Mesenchymal stem cell (in vitro differentiated cells and primary cell): ENCODE measurements around the gene DNAJC8.

Experiments
- DNase-seq: peaks from one replicate; pipeline ENCODE4 v3.0.0-alpha.2; 2013
- H2AFZ ChIP-seq: one replicate; pipeline ENCODE4 v1.6.1; 2013; ENCODE audit warnings: low read depth, mild to moderate bottlenecking, control low read depth, inconsistent platforms, low read length, moderate library complexity
- H2AK5ac ChIP-seq: 2 replicates; pipeline ENCODE4 v1.6.1; 2013; ENCODE audit warnings: low read length, moderate library complexity, mild to moderate bottlenecking, inconsistent platforms; ENCODE audit not compliant: severe bottlenecking
- H2BK120ac ChIP-seq: one replicate; pipeline ENCODE4 v1.6.1; 2013; ENCODE audit warnings: low read depth, mild to moderate bottlenecking, inconsistent platforms, low read length, moderate library complexity
- H2BK12ac ChIP-seq, 2 experiments: one replicate each; pipeline ENCODE4 v1.6.1; 2013; ENCODE audit warnings: inconsistent platforms in 2 of 2, low read length in 2 of 2, mild to moderate bottlenecking in 2 of 2, moderate library complexity in 2 of 2, control low read depth in 1 of 2
- H2BK15ac ChIP-seq: one replicate; pipeline ENCODE4 v1.6.1; 2013; ENCODE audit warnings: mild to moderate bottlenecking, low read depth, inconsistent platforms; ENCODE audit not compliant: poor library complexity, severe bottlenecking
- H2BK5ac ChIP-seq: 2 replicates; pipeline ENCODE4 v1.6.1; 2013; ENCODE audit warnings: low read depth, mild to moderate bottlenecking, low read length, control low read depth, inconsistent platforms; ENCODE audit not compliant: poor library complexity, severe bottlenecking
- H3K14ac ChIP-seq, 2 experiments: one replicate each; pipeline ENCODE4 v1.6.1; 2013; ENCODE audit warnings: inconsistent platforms in 2 of 2, low read length in 2 of 2, control low read depth in 1 of 2, mild to moderate bottlenecking in 1 of 2, moderate library complexity in 1 of 2
- H3K18ac ChIP-seq, 2 experiments: one replicate each; pipeline ENCODE4 v1.6.1; 2013; ENCODE audit warnings: inconsistent platforms in 2 of 2, low read length in 2 of 2, control low read depth in 1 of 2, low read depth in 1 of 2, mild to moderate bottlenecking in 1 of 2
- H3K23ac ChIP-seq, 2 experiments: one replicate each; pipeline ENCODE4 v1.6.1; 2013; ENCODE audit warnings: inconsistent platforms in 2 of 2, low read length in 2 of 2, mild to moderate bottlenecking in 2 of 2, moderate library complexity in 2 of 2, control low read depth in 1 of 2
- H3K27ac ChIP-seq: 2 replicates; pipeline ENCODE4 v1.5.1; 2013; ENCODE audit warnings: mild to moderate bottlenecking, moderate library complexity, low read length, control low read depth, inconsistent platforms; ENCODE audit not compliant: poor library complexity, severe bottlenecking
- H3K27me3 ChIP-seq, 2 experiments: 2 replicates each; pipeline versions ENCODE4 v1.6.1 to v1.7.0; 2013; ENCODE audit warnings: low read length in 2 of 2, mild to moderate bottlenecking in 2 of 2, moderate library complexity in 2 of 2, control low read depth in 1 of 2, inconsistent platforms in 1 of 2; ENCODE audit not compliant: control insufficient read depth in 1 of 2, insufficient read depth in 1 of 2
- H3K36me3 ChIP-seq, 2 experiments: 2 replicates each; pipeline versions ENCODE4 v1.6.1 to v1.7.0; 2013; ENCODE audit warnings: low read length in 2 of 2, control low read depth in 1 of 2, inconsistent platforms in 1 of 2, low read depth in 1 of 2, mild to moderate bottlenecking in 1 of 2; ENCODE audit not compliant: insufficient read depth in 2 of 2, control insufficient read depth in 1 of 2
- H3K4ac ChIP-seq, 2 experiments: one replicate each; pipeline ENCODE4 v1.6.1; 2013; ENCODE audit warnings: inconsistent platforms in 2 of 2, low read length in 2 of 2, mild to moderate bottlenecking in 2 of 2, moderate library complexity in 2 of 2, control low read depth in 1 of 2, low read depth in 1 of 2
- H3K4me1 ChIP-seq: 2 replicates; pipeline ENCODE4 v1.6.1; 2013; ENCODE audit warnings: low read depth, low read length, control low read depth; ENCODE audit not compliant: control insufficient read depth, insufficient read depth
- H3K4me2 ChIP-seq: 2 replicates; pipeline ENCODE4 v1.6.1; 2013; ENCODE audit warnings: low read length, mild to moderate bottlenecking, inconsistent platforms; ENCODE audit not compliant: poor library complexity, severe bottlenecking
- H3K4me3 ChIP-seq, 2 experiments: 2 replicates each; pipeline versions ENCODE4 v1.5.1 to v1.7.0; 2013; ENCODE audit warnings: low read length in 2 of 2, mild to moderate bottlenecking in 2 of 2, control low read depth in 1 of 2, low read depth in 1 of 2; ENCODE audit not compliant: insufficient read depth in 1 of 2
- H3K79me1 ChIP-seq: replicated peaks from 2 replicates; pipeline ENCODE4 v1.6.1; 2013; ENCODE audit warnings: mild to moderate bottlenecking, control low read depth, low read length, inconsistent platforms; ENCODE audit not compliant: poor library complexity, severe bottlenecking
- H3K9ac ChIP-seq: 2 replicates; pipeline ENCODE4 v1.7.0; 2013; ENCODE audit warnings: mild to moderate bottlenecking, low read length, moderate library complexity
- H3K9me3 ChIP-seq: 2 replicates; pipeline ENCODE4 v1.7.0; 2013; ENCODE audit warnings: mild to moderate bottlenecking, low read length; ENCODE audit not compliant: control insufficient read depth
- H4K8ac ChIP-seq: one replicate; pipeline ENCODE4 v1.6.1; 2013; ENCODE audit warnings: inconsistent platforms, mild to moderate bottlenecking, low read length, moderate library complexity
- H4K91ac ChIP-seq: one replicate; pipeline ENCODE4 v1.6.1; 2013; ENCODE audit warnings: mild to moderate bottlenecking, low read length, inconsistent platforms
- WGBS: methylation state at CpG from one replicate; pipeline ENCODE4 v1.1.7; 2013; ENCODE audit warnings: mixed read lengths; 5-methylcytosine and 5-hydroxymethylcytosine counted together

The DNAJC8 gene

GRCh38 chr1:28155628-28156027, 77.2 kb downstream of the DNAJC8 start:
- Histone ChIP-seq H3K4me3 (no peak overlapping the region), H2BK12ac (no peak overlapping the region), H2BK5ac (no peak overlapping the region), H3K4me2 (no peak overlapping the region), H3K18ac (no peak overlapping the region), H3K27me3 (no peaks in the 10 kb centered on the region), H3K9me3 (no peaks in the 10 kb centered on the region), H4K8ac (no peak overlapping the region), H4K91ac (peak overlapping the region; percentile 47), H2AK5ac (no peak overlapping the region), H2BK15ac (no peak overlapping the region), H2BK120ac (no peak overlapping the region), H3K4ac (no peak overlapping the region), H3K14ac (no peak overlapping the region), H3K27ac (no peak overlapping the region), H3K36me3 (no peaks in the 10 kb centered on the region), H3K79me1 (no peaks in the 10 kb centered on the region), H3K4me1 (peaks cover 1% of the 10 kb centered on the region), H3K23ac (no peak overlapping the region), H3K9ac (no peak overlapping the region), H2AFZ (no peak overlapping the region)
- WGBS: 97% methylated on average over 4 of the region's 4 CpGs
- DNase-seq: no peak

GRCh38 chr1:28154078-28154594, 78.7 kb downstream of the DNAJC8 start:
- Histone ChIP-seq H3K9me3 (no peaks in the 10 kb centered on the region), H3K27me3 (no peaks in the 10 kb centered on the region), H3K18ac (no peak overlapping the region), H3K9ac (no peak overlapping the region), H3K14ac (no peak overlapping the region), H4K8ac (no peak overlapping the region), H3K79me1 (no peaks in the 10 kb centered on the region), H3K4me3 (no peak overlapping the region), H3K4me2 (no peak overlapping the region), H2BK15ac (peak overlapping the region; percentile 37), H2BK12ac (no peak overlapping the region), H3K23ac (no peak overlapping the region), H2AFZ (no peak overlapping the region), H3K27ac (no peak overlapping the region), H3K4me1 (peaks cover 1% of the 10 kb centered on the region), H3K36me3 (no peaks in the 10 kb centered on the region), H2AK5ac (no peak overlapping the region), H2BK5ac (no peak overlapping the region), H3K4ac (peak overlapping the region in 1 of 2 experiments; percentile 72), H4K91ac (no peak overlapping the region), H2BK120ac (no peak overlapping the region)
- no peak for DNase-seq
- WGBS: 88% methylated on average over 9 of the region's 9 CpGs
